Retinal pigment epithelial cell (primary cell): ENCODE data around the gene KIF5B.
A peak's percentile ranks its signal among the peaks of the same experiment; 100 is the strongest.

Source experiments
- DNase-seq: peaks from one replicate; pipeline ENCODE4 v3.0.0-alpha.2; 2010; ENCODE audit warnings: low read depth
- H3K4me3 ChIP-seq: 2 replicates; pipeline ENCODE4 v1.5.1; 2011; ENCODE audit warnings: mild to moderate bottlenecking, low read length, control low read depth, moderate library complexity
- CTCF ChIP-seq: conservative IDR thresholded peaks from 2 replicates; pipeline ENCODE4 v1.5.1; 2011; ENCODE audit warnings: low read depth, low read length, control low read depth, inconsistent platforms

Gene KIF5B

GRCh38 chr10:32017044-32017443 lies 39.2 kb downstream of the KIF5B start:
- TF ChIP-seq CTCF, result no peak
- no peak for DNase-seq

DNA sequence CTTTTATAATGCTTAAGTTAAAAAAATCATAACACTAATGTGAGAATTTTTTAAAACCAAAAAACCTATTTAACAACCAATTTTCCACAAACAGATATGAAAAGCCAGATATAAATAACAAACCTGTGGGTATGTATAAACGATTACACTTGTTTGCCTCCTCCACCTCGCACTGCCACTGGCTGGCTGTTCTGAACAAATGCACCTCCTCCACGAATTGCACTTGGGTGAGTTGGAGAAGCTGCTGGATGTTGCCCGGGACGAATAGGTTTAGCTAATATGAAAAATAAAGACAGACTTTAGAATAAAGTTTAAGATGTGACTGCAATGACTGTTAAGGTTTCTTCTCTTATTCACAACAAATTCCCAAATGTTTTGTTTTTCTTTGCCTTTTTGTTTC lies 40.8 kb downstream of the KIF5B start:
- no peak for DNase-seq
- no peak for TF ChIP-seq CTCF
- H3K4me3 ChIP-seq, result no peak overlapping the region

More at GRCh38 chr10:32017044-32017443, 39.2 kb downstream of the KIF5B start:
- no peak overlapping the region for H3K4me3 ChIP-seq

DNA sequence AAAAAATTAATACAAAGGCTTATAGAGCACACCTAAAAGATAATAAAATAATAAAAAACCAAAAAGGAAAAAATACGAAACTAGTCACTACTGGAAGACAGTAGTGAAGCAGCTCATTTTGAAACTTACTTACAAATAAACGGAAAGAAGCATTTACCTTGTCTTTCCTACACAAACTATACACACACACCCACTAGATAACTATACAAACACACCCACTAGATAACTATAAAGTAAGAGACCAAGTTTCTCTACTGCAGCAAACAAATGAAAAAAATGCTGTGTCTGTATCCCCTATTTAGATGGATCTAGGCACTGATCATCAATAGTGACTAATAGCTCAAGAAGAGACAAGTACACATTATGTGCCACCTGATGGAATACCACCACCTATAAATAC lies 49.2 kb downstream of the KIF5B start:
- no peak for DNase-seq
- no peak for TF ChIP-seq CTCF
- no peak overlapping the region for H3K4me3 ChIP-seq

DNA sequence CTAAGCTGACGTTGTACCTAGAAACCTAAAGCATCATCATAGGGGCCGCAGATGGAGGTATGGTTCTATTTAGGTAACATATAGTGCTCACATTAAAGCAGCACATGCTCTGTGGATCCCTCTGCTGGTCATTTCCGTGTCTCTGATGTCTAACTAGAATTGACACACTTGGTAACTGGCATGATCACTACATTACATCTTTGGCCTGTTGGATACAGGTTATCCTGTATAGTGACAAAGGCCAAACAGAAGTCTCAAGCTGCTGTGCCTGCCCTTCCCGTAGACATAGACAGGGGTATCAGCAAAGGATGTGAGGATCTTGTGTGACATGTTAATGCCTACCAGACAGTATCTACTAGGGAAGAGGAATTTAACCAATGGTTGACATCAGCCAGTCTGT lies 51.2 kb downstream of the KIF5B start:
- H3K4me3 ChIP-seq, result no peak overlapping the region
- TF ChIP-seq CTCF, result peak; percentile 69
- no peak for DNase-seq

GRCh38 chr10:32004161-32004591 lies 52.0 kb downstream of the KIF5B start:
- no peak overlapping the region for H3K4me3 ChIP-seq
- no peak for TF ChIP-seq CTCF
- no peak for DNase-seq

DNA sequence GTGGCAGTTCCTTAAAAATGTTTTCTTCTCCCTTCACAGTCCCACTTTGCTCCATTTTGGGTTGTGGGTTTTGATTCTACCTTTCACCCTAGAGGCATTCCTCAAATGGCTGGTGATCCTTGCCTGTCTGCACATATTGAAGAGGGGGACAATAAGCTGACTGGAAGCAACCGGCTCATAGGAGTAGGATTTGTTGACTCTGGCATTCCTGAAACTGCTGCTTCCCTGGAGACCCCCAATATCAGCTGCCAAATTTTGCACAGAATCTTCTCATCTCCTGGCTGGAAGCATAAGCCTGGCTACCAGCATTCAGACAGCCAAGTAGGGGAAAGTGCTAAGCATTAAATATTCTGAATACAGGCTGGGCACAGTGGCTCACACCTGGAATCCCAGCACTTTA lies 53.7 kb downstream of the KIF5B start:
- no peak for DNase-seq
- no peak for TF ChIP-seq CTCF
- H3K4me3 ChIP-seq, result no peak overlapping the region

DNA sequence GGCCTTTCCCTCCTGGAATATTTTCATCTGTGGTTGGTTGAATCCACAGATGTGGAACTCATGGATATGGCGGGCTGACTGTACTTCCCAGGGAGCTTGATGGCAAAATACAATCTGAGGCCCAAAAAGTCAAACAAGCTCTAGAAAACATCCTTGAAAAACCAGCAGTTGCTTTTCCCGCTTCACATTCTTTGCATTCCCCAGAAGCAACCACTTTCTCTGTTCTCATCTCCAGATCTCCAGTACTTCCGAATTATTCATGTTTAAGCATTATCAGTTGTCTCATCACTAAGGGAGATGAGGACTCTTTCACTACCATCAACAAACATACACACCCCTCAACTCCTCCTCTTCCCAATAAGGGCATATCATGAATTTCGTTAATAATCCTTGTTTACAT lies 55.3 kb downstream of the KIF5B start:
- TF ChIP-seq CTCF, result no peak
- H3K4me3 ChIP-seq, result no peak overlapping the region
- DNase-seq, result no peak
